Measurements from ENCODE around the gene UNC13C. TPM values are rescaled to one million over a fixed set of nuclear protein-coding genes. Genes with fewer than 3 reads are reported as not detected.
A peak's percentile ranks its signal among the peaks of the same experiment; 100 is the strongest.

UNC13C gene
- total and polyA plus RNA-seq, 4 donors: 0.05 to 16.0 (median 0.12) TPM; not detected in 1

DNA sequence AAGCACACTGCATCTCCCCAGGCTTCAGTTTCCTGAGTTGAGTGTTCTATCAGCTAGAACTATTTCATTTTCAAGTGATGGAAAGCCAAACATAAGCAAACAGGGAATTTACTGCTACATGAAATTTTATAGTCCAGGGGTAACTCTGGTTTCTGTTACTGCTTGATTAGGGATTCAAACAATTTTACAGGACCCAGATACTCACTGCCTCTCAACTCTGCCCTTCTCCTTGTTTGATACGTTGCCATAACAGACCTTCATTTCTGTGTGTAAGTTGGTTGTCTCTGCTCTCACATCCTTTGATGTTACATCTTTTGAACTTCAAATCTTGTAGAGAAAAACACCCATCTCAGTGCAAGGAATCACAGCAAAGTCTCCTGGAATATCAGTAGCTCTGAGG is 572.7 kb downstream of the UNC13C start:
- Histone ChIP-seq H3K27ac (ENCODE audit: low read depth in 1 of 2, low read length in 1 of 2) (no peak overlapping the region), H3K9ac (ENCODE audit: insufficient read depth in 1 of 2, low read length in 2 of 2) (no peak overlapping the region), H3K4me3 (no peak overlapping the region), H3K36me3 (ENCODE audit: control insufficient read depth in 4 of 4, insufficient read depth in 4 of 4, low read length in 4 of 4) (peaks cover 0 to 3% (median 0%) of the 10 kb centered on the region in 4 donors), H3K4me1 (ENCODE audit: control insufficient read depth in 5 of 5, insufficient read depth in 5 of 5, low read length in 5 of 5) (peaks cover 0 to 18% (median 0%) of the 10 kb centered on the region in 5 donors), H3K9me3 (ENCODE audit: control insufficient read depth in 4 of 4, insufficient read depth in 3 of 4, low read length in 3 of 4) (no peaks in the 10 kb centered on the region), H3K27me3 (ENCODE audit: control insufficient read depth in 3 of 3, insufficient read depth in 3 of 3, low read length in 2 of 3) (no peaks in the 10 kb centered on the region)
- TF ChIP-seq, protein P1, sequence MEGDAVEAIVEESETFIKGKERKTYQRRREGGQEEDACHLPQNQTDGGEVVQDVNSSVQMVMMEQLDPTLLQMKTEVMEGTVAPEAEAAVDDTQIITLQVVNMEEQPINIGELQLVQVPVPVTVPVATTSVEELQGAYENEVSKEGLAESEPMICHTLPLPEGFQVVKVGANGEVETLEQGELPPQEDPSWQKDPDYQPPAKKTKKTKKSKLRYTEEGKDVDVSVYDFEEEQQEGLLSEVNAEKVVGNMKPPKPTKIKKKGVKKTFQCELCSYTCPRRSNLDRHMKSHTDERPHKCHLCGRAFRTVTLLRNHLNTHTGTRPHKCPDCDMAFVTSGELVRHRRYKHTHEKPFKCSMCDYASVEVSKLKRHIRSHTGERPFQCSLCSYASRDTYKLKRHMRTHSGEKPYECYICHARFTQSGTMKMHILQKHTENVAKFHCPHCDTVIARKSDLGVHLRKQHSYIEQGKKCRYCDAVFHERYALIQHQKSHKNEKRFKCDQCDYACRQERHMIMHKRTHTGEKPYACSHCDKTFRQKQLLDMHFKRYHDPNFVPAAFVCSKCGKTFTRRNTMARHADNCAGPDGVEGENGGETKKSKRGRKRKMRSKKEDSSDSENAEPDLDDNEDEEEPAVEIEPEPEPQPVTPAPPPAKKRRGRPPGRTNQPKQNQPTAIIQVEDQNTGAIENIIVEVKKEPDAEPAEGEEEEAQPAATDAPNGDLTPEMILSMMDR (IDR thresholded peaks at IDR 0.05; ENCODE audit: control extremely low read depth, extremely low read depth): no peak
- 71 to 88% methylated on average over 1 of the region's 1 CpG for WGBS, 2 donors
- DNase-seq: no peak
- no peak for ATAC-seq (ENCODE audit: insufficient read depth, low FRiP score)

DNA sequence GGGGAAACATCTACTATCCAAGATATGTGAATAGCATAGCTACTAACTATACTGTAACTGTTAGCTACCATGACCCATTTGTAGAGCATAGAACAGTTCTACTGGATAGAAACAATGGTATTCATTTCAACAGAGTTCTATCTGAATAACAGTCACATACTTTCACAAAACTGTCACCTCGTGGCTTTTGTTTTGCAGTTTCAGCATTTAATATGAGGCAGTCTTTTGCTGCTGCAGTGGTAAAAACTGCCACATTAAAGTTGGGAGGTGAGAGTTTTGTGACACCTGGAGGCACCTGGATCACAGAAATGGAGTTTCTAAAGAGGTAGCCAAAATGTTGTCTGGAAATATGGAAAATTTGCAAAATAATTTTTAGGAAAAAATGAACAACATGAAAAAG is 578.0 kb downstream of the UNC13C start:
- no peak overlapping the region for H3K4me3 ChIP-seq
- TF ChIP-seq, protein P1 (IDR thresholded peaks at IDR 0.05; ENCODE audit: control extremely low read depth, extremely low read depth): no peak
- DNase-seq (no peak), ATAC-seq (ENCODE audit: insufficient read depth, low FRiP score) (no peak)
- H3K27me3 ChIP-seq (ENCODE audit: control insufficient read depth in 3 of 3, insufficient read depth in 3 of 3, low read length in 2 of 3): no peaks in the 10 kb centered on the region
- H3K36me3 ChIP-seq (ENCODE audit: control insufficient read depth in 4 of 4, insufficient read depth in 4 of 4, low read length in 4 of 4): peaks cover 0 to 3% (median 0%) of the 10 kb centered on the region in 4 donors
- H3K9ac ChIP-seq (ENCODE audit: insufficient read depth in 1 of 2, low read length in 2 of 2): no peak overlapping the region
- WGBS, 2 donors: 60 to 79% methylated on average over 1 of the region's 1 CpG
- no peak overlapping the region for H3K27ac ChIP-seq (ENCODE audit: low read depth in 1 of 2, low read length in 1 of 2)
- H3K9me3 ChIP-seq (ENCODE audit: control insufficient read depth in 4 of 4, insufficient read depth in 3 of 4, low read length in 3 of 4): no peaks in the 10 kb centered on the region
- H3K4me1 ChIP-seq (ENCODE audit: control insufficient read depth in 5 of 5, insufficient read depth in 5 of 5, low read length in 5 of 5): peaks cover 0 to 5% (median 0%) of the 10 kb centered on the region in 5 donors

DNA sequence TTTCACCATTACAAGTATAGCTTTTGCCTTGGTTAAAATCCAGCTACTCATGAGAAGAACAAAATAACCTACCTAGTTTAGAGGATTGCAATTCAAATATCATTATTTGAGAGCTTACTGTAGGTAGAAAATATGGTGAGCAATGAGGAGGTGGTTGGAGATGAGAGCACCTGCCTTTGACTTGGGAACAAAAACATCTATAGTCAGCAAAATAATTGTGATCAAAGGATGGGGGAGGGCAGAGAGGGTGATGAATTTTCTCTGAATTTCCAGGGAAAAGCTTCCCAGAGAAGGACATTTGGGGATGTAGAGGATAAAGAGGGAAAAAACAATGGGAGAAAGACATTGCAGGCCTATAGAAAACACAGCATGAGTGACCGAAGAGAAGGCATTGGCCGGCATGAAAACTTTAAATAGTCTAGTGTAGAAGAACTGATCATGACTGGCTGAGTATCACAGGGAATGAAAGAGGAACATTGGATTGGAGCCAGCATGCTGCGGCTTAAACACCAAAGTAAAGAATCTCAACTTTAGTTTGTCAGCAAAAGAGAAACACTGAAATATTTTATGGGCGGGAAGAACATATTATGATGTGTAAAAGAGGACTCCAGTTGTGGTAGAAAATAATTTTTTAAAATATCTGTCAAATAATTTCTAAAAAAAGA is 581.3 kb downstream of the UNC13C start:
- H3K36me3 ChIP-seq (ENCODE audit: control insufficient read depth in 4 of 4, insufficient read depth in 4 of 4, low read length in 4 of 4): peaks cover 0 to 3% (median 0%) of the 10 kb centered on the region in 4 donors
- 34 to 46% methylated on average over 4 of the region's 4 CpGs for WGBS, 2 donors
- TF ChIP-seq, protein P1 (IDR thresholded peaks at IDR 0.05; ENCODE audit: control extremely low read depth, extremely low read depth): no peak
- no peak overlapping the region for H3K9ac ChIP-seq (ENCODE audit: insufficient read depth in 1 of 2, low read length in 2 of 2)
- H3K4me1 ChIP-seq (ENCODE audit: control insufficient read depth in 5 of 5, insufficient read depth in 5 of 5, low read length in 5 of 5): peaks cover 0 to 5% (median 0%) of the 10 kb centered on the region in 5 donors
- H3K27me3 ChIP-seq (ENCODE audit: control insufficient read depth in 3 of 3, insufficient read depth in 3 of 3, low read length in 2 of 3): no peaks in the 10 kb centered on the region
- H3K4me3 ChIP-seq: no peak overlapping the region
- H3K27ac ChIP-seq (ENCODE audit: low read depth in 1 of 2, low read length in 1 of 2): no peak overlapping the region
- ATAC-seq (ENCODE audit: insufficient read depth, low FRiP score): no peak
- peak; percentile 31 to 80 (median 54) for DNase-seq
- no peaks in the 10 kb centered on the region for H3K9me3 ChIP-seq (ENCODE audit: control insufficient read depth in 4 of 4, insufficient read depth in 3 of 4, low read length in 3 of 4)

Measured in lung (tissue), 12 donors.